Calu3 (cell line): Measurements from ENCODE around the gene REPS1. TPM values are rescaled to one million over a fixed set of nuclear protein-coding genes. Genes with fewer than 3 reads are reported as not detected.

Experiments
- BruUV-seq: library from RNA; stranded (reverse); fragments of 400-500 nt; replicated peaks from 2 replicates; lab custom pipeline; 2021; lab: Mats Ljungman, UMichigan
- CTCF ChIA-PET: fragments of 300-600 bp; sonication (Branson Sonifier 250); formaldehyde crosslinking; loops from one replicate; lab custom pipeline; 2022; ENCODE audit warnings: antibody characterized with exemption; lab: Charles Lee
- DNase-seq: peaks from one replicate; pipeline ENCODE4 v3.0.0; 2022
- H3K27ac Mint-ChIP-seq: one replicate; pipeline ENCODE4 v1.8.0; 2022; ENCODE audit warnings: mixed read lengths; ENCODE audit not compliant: unreplicated experiment
- H3K27me3 Mint-ChIP-seq: one replicate; pipeline ENCODE4 v1.8.0; 2022; ENCODE audit warnings: mixed read lengths; ENCODE audit not compliant: unreplicated experiment
- H3K36me3 Mint-ChIP-seq: one replicate; pipeline ENCODE4 v1.8.0; 2022; ENCODE audit warnings: mild to moderate bottlenecking, moderate library complexity, mixed read lengths; ENCODE audit not compliant: insufficient read depth, unreplicated experiment
- H3K4me1 Mint-ChIP-seq: one replicate; pipeline ENCODE4 v1.8.0; 2022; ENCODE audit warnings: mild to moderate bottlenecking, low read depth, mixed read lengths; ENCODE audit not compliant: unreplicated experiment
- H3K4me3 Mint-ChIP-seq: one replicate; pipeline ENCODE4 v1.8.0; 2022; ENCODE audit warnings: mild to moderate bottlenecking, low read depth, moderate library complexity, mixed read lengths; ENCODE audit not compliant: unreplicated experiment
- H3K9me3 Mint-ChIP-seq: one replicate; pipeline ENCODE4 v1.8.0; 2022; ENCODE audit warnings: low read depth, mixed read lengths; ENCODE audit not compliant: unreplicated experiment
- CTCF ChIP-seq: fragments of 200-600 bp; IDR thresholded peaks from one replicate; pipeline ENCODE4 v1.8.0; 2022; ENCODE audit warnings: antibody characterized with exemption; ENCODE audit not compliant: unreplicated experiment
- intact Hi-C: fragments of 100-400 bp; cut with micrococcal nuclease; formaldehyde crosslinking; loops from one replicate; pipeline ENCODE4 v1.10.0; 2022; ENCODE audit not compliant: unreplicated experiment
- total RNA-seq: library from RNA; stranded (reverse); gene quantifications from 2 replicates; pipeline ENCODE4 v1.2.3, GENCODE V29; 2022

REPS1 gene
- total RNA-seq, 1 experiment from 2014 or later: 29.5 TPM

DNA sequence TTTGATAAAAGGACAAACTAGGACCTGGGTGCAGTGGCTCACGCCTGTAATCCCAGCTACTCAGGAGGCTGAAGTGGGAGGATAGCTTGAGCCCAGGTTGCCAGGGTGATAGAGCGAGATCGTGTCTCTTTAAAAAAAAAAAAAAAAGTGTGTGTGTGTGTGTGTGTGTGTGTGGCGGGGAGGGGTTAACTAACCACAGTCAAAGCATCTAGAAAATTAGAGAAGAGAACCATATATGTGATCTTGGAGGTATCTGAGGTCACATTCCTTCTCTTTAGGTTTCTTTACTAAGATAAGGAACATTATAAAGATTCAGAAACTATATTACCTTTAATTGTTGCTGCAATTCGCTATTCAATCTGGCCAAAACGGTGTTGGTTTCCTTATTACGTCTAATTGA lies 80.9 kb downstream of the REPS1 start:
- Mint-ChIP-seq H3K9me3 (no peaks in the 10 kb centered on the region), H3K4me3 (no peak overlapping the region), H3K27ac (no peak overlapping the region), H3K36me3 (peaks cover 5% of the 10 kb centered on the region), H3K27me3 (no peaks in the 10 kb centered on the region), H3K4me1 (no peaks in the 10 kb centered on the region)
- intact Hi-C loops: loop anchor here (10.0 kb wide), 1 partner anchor 92 kb away; no protein-coding TSS in a partner anchor
- no peak for TF ChIP-seq CTCF
- CTCF ChIA-PET: interaction anchor here (0.6 kb wide), 1 partner anchor 14 kb away, joined by 3 read pairs; no protein-coding TSS in a partner anchor
- no peak for DNase-seq
- no TSS peak for BruUV-seq

DNA sequence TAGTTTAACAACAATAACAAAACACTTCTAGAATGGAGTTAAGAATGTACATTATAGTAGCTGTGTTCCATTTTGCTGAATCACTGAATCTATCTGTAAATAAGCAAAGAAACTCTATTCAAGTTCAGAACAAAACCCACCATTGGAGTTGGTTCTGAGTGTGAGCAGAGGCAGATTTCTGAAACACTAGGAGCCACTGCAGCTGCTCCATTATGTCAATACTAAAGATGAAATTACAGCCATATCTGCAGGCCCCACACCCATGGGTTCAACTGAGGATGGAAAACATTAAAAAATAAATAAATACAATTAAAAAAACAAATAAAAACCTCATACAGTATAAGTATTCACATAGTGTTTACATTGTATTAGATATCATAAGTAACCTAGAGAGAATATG lies 91.0 kb downstream of the REPS1 start:
- no peaks in the 10 kb centered on the region for H3K9me3 Mint-ChIP-seq
- H3K27ac Mint-ChIP-seq: no peak overlapping the region
- CTCF ChIA-PET: no interaction called here
- H3K4me1 Mint-ChIP-seq: no peaks in the 10 kb centered on the region
- H3K4me3 Mint-ChIP-seq: no peak overlapping the region
- H3K27me3 Mint-ChIP-seq: no peaks in the 10 kb centered on the region
- DNase-seq: no peak
- no TSS peak for BruUV-seq
- intact Hi-C loops: no loop called here
- H3K36me3 Mint-ChIP-seq: peaks cover 7% of the 10 kb centered on the region
- TF ChIP-seq CTCF: no peak

GRCh38 chr6:138896104-138896756 lies 91.8 kb downstream of the REPS1 start:
- Mint-ChIP-seq H3K4me3 (no peak overlapping the region), H3K4me1 (no peaks in the 10 kb centered on the region), H3K27me3 (no peaks in the 10 kb centered on the region), H3K9me3 (no peaks in the 10 kb centered on the region), H3K27ac (no peak overlapping the region), H3K36me3 (peaks cover 7% of the 10 kb centered on the region)
- no TSS peak for BruUV-seq
- DNase-seq: no peak
- CTCF ChIA-PET: no interaction called here
- intact Hi-C loops: no loop called here
- no peak for TF ChIP-seq CTCF

GRCh38 chr6:138891255-138891986 lies 96.6 kb downstream of the REPS1 start:
- DNase-seq: no peak
- BruUV-seq: no TSS peak
- intact Hi-C loops: no loop called here
- H3K4me1 Mint-ChIP-seq: no peaks in the 10 kb centered on the region
- no peak overlapping the region for H3K4me3 Mint-ChIP-seq
- H3K36me3 Mint-ChIP-seq: no peaks in the 10 kb centered on the region
- no peaks in the 10 kb centered on the region for H3K27me3 Mint-ChIP-seq
- H3K27ac Mint-ChIP-seq: no peak overlapping the region
- CTCF ChIA-PET: no interaction called here
- TF ChIP-seq CTCF: no peak
- H3K9me3 Mint-ChIP-seq: no peaks in the 10 kb centered on the region
